ENCODE results near the gene ITGA4. TPM values are rescaled to one million over a fixed set of nuclear protein-coding genes. Genes with fewer than 3 reads are reported as not detected.
"Not testable (repeated sequence)": the region's sequence is repeated elsewhere in the genome, so short reads cannot be mapped to it uniquely, and the experiment has no call there.

ITGA4 gene
- total RNA-seq, 1 donor from 2014 or later, result 74.4 TPM

DNA sequence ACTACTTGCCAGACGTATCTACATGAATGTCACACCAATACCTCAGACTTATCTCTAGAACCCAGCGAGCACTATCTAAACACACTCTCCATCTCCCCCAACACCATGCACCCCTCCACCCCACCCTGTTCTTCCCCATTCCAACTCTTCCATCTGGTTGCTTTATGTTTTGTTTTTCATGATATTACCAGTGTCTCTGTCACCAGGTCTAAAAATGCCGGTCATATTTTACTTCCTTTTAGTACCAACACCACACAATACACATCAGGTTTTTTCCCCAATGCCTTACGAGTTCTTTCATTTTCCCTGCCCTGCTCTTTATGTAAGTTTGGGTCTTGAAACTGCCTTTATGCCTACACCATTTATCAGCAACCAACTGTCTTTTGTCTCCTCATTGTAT, 10.2 kb upstream of the ITGA4 start:
- H3K36me3 Mint-ChIP-seq (ENCODE audit: low read depth), result peaks cover 6% of the 10 kb centered on the region
- TF ChIP-seq, protein P1, sequence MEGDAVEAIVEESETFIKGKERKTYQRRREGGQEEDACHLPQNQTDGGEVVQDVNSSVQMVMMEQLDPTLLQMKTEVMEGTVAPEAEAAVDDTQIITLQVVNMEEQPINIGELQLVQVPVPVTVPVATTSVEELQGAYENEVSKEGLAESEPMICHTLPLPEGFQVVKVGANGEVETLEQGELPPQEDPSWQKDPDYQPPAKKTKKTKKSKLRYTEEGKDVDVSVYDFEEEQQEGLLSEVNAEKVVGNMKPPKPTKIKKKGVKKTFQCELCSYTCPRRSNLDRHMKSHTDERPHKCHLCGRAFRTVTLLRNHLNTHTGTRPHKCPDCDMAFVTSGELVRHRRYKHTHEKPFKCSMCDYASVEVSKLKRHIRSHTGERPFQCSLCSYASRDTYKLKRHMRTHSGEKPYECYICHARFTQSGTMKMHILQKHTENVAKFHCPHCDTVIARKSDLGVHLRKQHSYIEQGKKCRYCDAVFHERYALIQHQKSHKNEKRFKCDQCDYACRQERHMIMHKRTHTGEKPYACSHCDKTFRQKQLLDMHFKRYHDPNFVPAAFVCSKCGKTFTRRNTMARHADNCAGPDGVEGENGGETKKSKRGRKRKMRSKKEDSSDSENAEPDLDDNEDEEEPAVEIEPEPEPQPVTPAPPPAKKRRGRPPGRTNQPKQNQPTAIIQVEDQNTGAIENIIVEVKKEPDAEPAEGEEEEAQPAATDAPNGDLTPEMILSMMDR (conservative IDR thresholded peaks at IDR 0.05), result no peak
- H3K4me1 Mint-ChIP-seq, result peaks cover 16% of the 10 kb centered on the region
- H3K9me3 Mint-ChIP-seq, result peaks cover 3% of the 10 kb centered on the region
- no peak overlapping the region for H3K27ac Mint-ChIP-seq (ENCODE audit: unreplicated experiment)
- no peak overlapping the region for H3K4me3 Mint-ChIP-seq
- DNase-seq (ENCODE audit: low read depth, low spot score), result no peak
- no peaks in the 10 kb centered on the region for H3K27me3 Mint-ChIP-seq (ENCODE audit: low read depth)

DNA sequence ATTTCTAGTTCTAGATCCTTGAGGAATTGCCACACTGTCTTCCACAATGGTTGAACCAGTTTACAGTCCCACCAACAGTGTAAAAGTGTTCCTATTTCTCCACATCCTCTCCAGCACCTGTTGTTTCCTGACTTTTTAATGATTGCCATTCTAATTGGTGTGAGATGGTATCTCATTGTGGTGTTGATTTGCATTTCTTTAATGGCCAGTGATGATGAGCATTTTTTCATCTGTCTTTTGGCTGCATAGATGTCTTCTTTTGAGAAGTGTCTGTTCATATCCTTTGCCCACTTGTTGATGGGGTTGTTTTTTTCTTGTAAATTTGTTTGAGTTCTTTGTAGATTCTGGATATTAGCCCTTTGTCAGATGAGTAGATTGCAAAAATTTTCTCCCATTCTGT, 7.9 kb upstream of the ITGA4 start:
- DNase-seq (ENCODE audit: low read depth, low spot score); H3K27ac Mint-ChIP-seq (ENCODE audit: unreplicated experiment); H3K27me3 Mint-ChIP-seq (ENCODE audit: low read depth); H3K4me3 Mint-ChIP-seq; H3K36me3 Mint-ChIP-seq (ENCODE audit: low read depth); H3K9me3 Mint-ChIP-seq: not testable (repeated sequence)
- H3K4me1 Mint-ChIP-seq, result peaks cover 16% of the 10 kb centered on the region

DNA sequence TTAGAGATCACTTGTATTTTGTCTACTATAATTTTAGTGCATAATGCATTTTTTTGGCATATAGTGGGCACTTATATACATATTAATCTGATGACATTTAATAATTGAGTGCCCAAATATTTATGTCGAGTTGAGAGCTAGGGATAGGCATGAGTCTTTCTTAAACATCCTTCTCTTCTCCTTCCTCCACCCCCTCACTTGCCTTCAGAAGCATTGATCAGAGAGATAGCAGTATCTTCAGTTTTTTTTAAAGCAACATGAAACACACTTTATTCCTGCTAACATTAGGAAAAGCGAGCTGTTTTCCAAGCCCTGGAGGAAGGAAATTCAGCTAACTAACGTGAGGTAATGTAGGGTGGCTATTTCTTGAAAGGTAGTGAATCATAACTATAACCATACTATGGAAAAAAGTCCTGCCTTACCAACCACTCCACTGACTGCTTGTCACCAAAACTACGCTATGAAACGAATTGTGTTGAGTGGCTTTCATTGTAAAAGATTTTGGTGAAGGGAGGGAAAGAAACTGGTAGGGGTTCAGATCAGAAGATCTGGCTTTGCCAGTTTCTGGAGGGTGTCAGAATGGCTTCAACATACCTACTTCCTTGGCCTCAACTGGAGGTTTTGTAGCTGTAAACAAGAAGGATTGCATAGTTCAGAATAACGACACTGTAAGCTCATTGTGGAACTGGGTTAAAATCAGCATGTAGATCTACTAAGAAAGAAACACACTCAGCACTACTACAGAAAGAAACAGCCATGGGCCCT, 2.3 kb upstream of the ITGA4 start:
- peaks cover 43% of the 10 kb centered on the region for H3K4me1 Mint-ChIP-seq
- no peak for DNase-seq (ENCODE audit: low read depth, low spot score)
- H3K27me3 Mint-ChIP-seq (ENCODE audit: low read depth), result peaks cover 37% of the 10 kb centered on the region
- no peaks in the 10 kb centered on the region for H3K36me3 Mint-ChIP-seq (ENCODE audit: low read depth)
- peak overlapping the region; percentile 86 for H3K4me3 Mint-ChIP-seq
- H3K27ac Mint-ChIP-seq (ENCODE audit: unreplicated experiment), result no peak overlapping the region
- no peaks in the 10 kb centered on the region for H3K9me3 Mint-ChIP-seq
- TF ChIP-seq, protein P1 (conservative IDR thresholded peaks at IDR 0.05), result no peak

DNA sequence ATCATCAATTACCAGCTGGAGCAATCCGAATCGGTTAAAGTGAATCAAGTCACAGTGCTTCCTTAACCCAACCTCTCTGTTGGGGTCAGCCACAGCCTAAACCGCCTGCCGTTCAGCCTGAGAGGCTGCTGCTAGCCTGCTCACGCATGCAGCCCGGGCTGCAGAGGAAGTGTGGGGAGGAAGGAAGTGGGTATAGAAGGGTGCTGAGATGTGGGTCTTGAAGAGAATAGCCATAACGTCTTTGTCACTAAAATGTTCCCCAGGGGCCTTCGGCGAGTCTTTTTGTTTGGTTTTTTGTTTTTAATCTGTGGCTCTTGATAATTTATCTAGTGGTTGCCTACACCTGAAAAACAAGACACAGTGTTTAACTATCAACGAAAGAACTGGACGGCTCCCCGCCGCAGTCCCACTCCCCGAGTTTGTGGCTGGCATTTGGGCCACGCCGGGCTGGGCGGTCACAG, 496 bp upstream of the ITGA4 start:
- peak; percentile 31 for DNase-seq (ENCODE audit: low read depth, low spot score)
- peaks cover 46% of the 10 kb centered on the region for H3K27me3 Mint-ChIP-seq (ENCODE audit: low read depth)
- no peaks in the 10 kb centered on the region for H3K36me3 Mint-ChIP-seq (ENCODE audit: low read depth)
- H3K27ac Mint-ChIP-seq (ENCODE audit: unreplicated experiment), result no peak overlapping the region
- TF ChIP-seq, protein P1 (conservative IDR thresholded peaks at IDR 0.05), result no peak
- peak overlapping the region; percentile 86 for H3K4me3 Mint-ChIP-seq
- no peaks in the 10 kb centered on the region for H3K9me3 Mint-ChIP-seq
- H3K4me1 Mint-ChIP-seq, result peaks cover 48% of the 10 kb centered on the region

DNA sequence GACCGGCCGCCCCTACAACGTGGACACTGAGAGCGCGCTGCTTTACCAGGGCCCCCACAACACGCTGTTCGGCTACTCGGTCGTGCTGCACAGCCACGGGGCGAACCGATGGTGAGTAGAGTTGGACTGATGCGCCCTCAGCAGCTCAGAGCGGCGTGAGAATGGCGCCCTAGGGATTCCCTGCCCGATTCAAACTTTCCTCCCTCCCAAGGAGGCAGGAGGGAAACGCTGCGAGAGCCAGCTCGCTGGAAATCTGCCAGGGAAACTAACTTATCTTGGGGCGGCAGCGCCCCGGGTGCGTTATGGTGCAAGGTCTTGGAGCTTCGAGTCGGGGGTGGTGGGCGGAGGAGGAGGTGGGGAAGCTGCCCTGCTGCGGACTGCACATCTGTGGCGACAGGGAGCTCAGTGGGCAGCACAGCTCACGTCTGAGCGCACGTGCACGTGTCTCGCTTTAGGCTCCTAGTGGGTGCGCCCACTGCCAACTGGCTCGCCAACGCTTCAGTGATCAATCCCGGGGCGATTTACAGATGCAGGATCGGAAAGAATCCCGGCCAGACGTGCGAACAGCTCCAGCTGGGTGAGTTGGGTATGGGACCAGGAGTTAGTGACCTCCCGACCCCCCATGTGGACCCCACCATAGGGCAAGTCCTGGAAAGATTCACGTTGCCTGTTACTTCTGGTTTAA, 697 bp downstream of the ITGA4 start:
- peak overlapping the region; percentile 92 for H3K27ac Mint-ChIP-seq (ENCODE audit: unreplicated experiment)
- H3K4me3 Mint-ChIP-seq, result peak overlapping the region; percentile 86
- TF ChIP-seq, protein P1 (conservative IDR thresholded peaks at IDR 0.05), result no peak
- H3K36me3 Mint-ChIP-seq (ENCODE audit: low read depth), result no peaks in the 10 kb centered on the region
- peak; percentile 21 for DNase-seq (ENCODE audit: low read depth, low spot score)
- H3K4me1 Mint-ChIP-seq, result peaks cover 48% of the 10 kb centered on the region
- H3K9me3 Mint-ChIP-seq, result no peaks in the 10 kb centered on the region
- H3K27me3 Mint-ChIP-seq (ENCODE audit: low read depth), result peaks cover 46% of the 10 kb centered on the region

DNA sequence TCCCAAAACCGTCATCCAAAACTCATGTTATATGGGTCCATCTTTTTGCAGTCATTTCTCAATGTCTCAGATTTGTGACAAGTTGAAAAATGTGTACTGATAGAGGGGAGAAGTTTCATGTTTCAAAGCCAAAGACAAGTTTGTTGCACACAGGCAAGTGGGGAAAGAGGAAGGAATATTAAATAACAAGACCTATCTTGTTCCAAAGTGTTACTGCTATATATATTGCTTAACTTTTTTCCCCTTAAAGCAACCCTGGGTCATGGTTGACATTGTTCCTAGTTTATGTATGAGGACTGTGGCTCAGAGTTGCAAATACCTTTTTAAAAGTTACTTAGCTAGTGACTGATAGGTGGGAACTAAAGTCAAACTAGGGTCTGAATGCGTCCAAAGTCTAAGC, 1.7 kb downstream of the ITGA4 start:
- Mint-ChIP-seq H3K9me3 (no peaks in the 10 kb centered on the region), H3K27ac (ENCODE audit: unreplicated experiment) (no peak overlapping the region), H3K27me3 (ENCODE audit: low read depth) (peaks cover 46% of the 10 kb centered on the region), H3K36me3 (ENCODE audit: low read depth) (peaks cover 2% of the 10 kb centered on the region), H3K4me3 (peak overlapping the region; percentile 86), H3K4me1 (peaks cover 49% of the 10 kb centered on the region)
- TF ChIP-seq, protein P1 (conservative IDR thresholded peaks at IDR 0.05), result no peak
- no peak for DNase-seq (ENCODE audit: low read depth, low spot score)

Measured in neural crest cell (in vitro differentiated cells).